Adipocyte (in vitro differentiated cells): ENCODE results near the gene PLA2R1.

Experiments used
- DNase-seq: peaks from one replicate; pipeline ENCODE4 v3.0.0-alpha.2; 2015; ENCODE audit warnings: low read depth
- H3K27me3 ChIP-seq: replicated peaks from 2 replicates; pipeline ENCODE4 v1.7.0; 2013; ENCODE audit warnings: mild to moderate bottlenecking, low read length, moderate library complexity; ENCODE audit not compliant: control insufficient read depth, insufficient read depth
- H3K36me3 ChIP-seq: 2 replicates; pipeline ENCODE4 v1.7.0; 2013; ENCODE audit warnings: low read length, mild to moderate bottlenecking, moderate library complexity; ENCODE audit not compliant: control insufficient read depth, insufficient read depth, severe bottlenecking
- H3K4me1 ChIP-seq: 2 replicates; pipeline ENCODE4 v1.7.0; 2013; ENCODE audit warnings: mild to moderate bottlenecking, low read length, moderate library complexity; ENCODE audit not compliant: control insufficient read depth, insufficient read depth
- H3K4me3 ChIP-seq: 2 replicates; pipeline ENCODE4 v1.7.0; 2013; ENCODE audit warnings: mild to moderate bottlenecking, low read length, moderate library complexity
- H3K9ac ChIP-seq: 2 replicates; pipeline ENCODE4 v1.7.0; 2013; ENCODE audit warnings: mild to moderate bottlenecking, low read length, moderate library complexity
- H3K9me3 ChIP-seq: 2 replicates; pipeline ENCODE4 v1.7.0; 2013; ENCODE audit warnings: mild to moderate bottlenecking, low read length, moderate library complexity; ENCODE audit not compliant: control insufficient read depth

PLA2R1 gene

DNA sequence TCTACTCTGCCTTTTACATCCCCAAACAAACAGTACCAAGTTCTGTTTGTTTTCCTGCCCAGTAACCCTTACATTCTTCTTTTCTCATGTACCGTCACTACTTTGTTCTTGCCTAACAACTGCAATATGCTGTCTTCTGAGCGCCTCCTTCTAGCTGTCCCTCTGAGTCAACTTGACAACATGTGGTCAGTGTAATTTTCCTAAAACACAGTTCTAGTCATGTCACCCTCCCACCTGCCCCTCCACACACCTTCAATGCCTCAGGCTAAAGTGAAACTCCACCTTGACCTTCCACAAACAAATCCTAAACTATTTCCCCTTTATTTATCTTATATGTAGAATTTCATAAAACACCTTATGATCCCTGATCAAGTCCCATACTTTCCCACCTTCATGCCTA, 139.9 kb downstream of the PLA2R1 start:
- DNase-seq, result peak; percentile 36
- Histone ChIP-seq H3K9ac (no peak overlapping the region), H3K36me3 (no peaks in the 10 kb centered on the region), H3K4me1 (no peaks in the 10 kb centered on the region), H3K9me3 (no peaks in the 10 kb centered on the region), H3K4me3 (no peak overlapping the region), H3K27me3 (no peaks in the 10 kb centered on the region)

DNA sequence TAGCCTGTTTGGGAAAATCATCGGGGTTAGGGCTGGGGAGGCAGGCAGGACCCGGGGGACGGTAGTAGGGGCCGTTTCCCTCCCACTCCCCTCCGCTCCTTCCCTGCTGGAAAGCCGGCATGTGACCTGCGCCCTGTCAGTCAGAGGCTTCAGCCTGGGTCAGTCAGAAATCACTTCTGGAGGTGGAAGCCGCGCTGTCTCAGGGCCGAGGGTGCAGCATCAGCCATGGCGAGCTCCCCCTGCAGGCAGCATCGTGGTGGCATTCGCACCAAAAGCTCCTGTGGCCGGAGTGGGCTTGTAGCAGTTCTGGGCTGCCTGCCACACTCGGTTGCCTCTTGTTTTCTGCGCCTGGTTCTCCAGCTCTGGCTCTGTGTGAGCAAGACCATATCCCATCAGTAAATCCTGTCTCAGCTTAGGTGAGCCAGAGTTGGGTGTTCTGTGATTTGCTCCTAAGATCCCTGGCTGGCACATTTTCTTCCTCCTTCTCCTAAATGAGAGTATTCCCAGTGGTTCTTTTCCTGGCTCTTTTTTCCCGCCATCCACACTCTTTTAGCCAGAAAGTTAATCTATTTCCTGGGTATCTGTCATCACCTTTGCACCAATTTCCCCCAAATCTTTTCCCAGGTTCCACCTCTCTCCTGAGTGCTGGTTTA, 140.5 kb downstream of the PLA2R1 start:
- Histone ChIP-seq H3K4me1 (no peaks in the 10 kb centered on the region), H3K27me3 (no peaks in the 10 kb centered on the region), H3K36me3 (no peaks in the 10 kb centered on the region), H3K9ac (no peak overlapping the region), H3K4me3 (no peak overlapping the region), H3K9me3 (no peaks in the 10 kb centered on the region)
- DNase-seq, result peak; percentile 27

DNA sequence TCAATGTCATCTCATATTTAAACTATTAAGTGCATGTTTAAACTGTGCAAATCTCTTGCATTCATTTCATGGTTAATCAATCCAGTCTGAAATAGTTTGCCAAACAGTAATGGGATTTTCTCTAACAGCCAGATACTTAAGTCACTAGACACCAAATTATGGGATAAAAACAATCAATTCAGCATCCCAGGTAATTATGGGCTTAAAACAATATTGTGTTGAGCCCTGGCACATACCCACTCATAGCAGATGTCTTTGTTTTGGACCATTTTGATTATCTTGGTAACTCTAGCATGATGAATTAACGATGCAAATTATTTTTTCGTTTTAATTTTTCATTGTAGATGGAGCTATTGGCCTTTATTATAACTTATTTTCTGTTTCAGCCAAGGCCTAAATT, 145.9 kb downstream of the PLA2R1 start:
- no peak for DNase-seq
- no peaks in the 10 kb centered on the region for H3K27me3 ChIP-seq
- no peak overlapping the region for H3K9ac ChIP-seq

DNA sequence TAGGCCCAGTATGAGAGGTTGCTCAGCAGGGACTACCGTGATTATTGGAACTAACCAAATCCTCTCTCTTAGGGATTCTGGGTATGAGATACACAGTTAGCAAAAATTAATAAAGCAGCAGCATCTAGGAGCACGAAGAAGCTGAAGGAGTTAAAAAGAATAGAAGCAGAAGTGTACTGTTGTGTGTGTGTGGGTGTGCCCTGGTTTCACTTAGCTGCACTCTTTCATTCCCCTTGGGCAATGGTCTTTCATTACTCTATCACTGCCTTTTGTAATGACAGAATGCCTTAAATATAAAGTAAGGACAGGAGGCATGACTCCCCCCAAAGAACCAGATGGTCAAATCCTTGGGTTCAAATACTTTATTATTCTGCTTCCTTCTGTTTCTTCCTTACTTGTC, 148.5 kb downstream of the PLA2R1 start:
- Histone ChIP-seq H3K4me1 (no peaks in the 10 kb centered on the region), H3K9ac (no peak overlapping the region), H3K9me3 (no peaks in the 10 kb centered on the region), H3K4me3 (no peak overlapping the region), H3K27me3 (no peaks in the 10 kb centered on the region), H3K36me3 (no peaks in the 10 kb centered on the region)
- DNase-seq, result no peak

More for the DNA sequence above, 145.9 kb downstream of the PLA2R1 start:
- H3K36me3 ChIP-seq, result no peaks in the 10 kb centered on the region
- no peak overlapping the region for H3K4me3 ChIP-seq
- no peaks in the 10 kb centered on the region for H3K9me3 ChIP-seq
- no peaks in the 10 kb centered on the region for H3K4me1 ChIP-seq

DNA sequence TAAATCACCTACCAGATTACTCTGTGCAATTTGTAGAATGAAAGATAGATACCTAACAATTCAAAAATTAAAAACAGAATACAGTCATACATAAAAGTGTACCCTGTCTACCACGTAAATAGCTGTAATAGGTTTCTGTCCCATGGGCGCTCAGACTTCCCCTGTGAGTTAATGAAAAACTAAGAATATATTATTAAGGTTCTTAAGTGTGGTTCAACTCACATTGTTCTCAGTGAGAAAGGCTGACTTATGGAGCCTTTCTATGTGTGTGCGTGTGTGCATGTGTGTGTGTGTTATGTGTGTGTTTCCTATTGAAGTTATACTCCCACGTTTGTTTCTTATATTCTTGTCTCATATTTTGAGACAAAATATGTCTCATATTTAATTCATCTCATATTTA, 149.8 kb downstream of the PLA2R1 start:
- no peaks in the 10 kb centered on the region for H3K36me3 ChIP-seq
- no peak overlapping the region for H3K4me3 ChIP-seq
- H3K9me3 ChIP-seq, result no peaks in the 10 kb centered on the region
- peaks cover 7% of the 10 kb centered on the region for H3K27me3 ChIP-seq
- no peak for DNase-seq
- H3K4me1 ChIP-seq, result no peaks in the 10 kb centered on the region
- H3K9ac ChIP-seq, result no peak overlapping the region

DNA sequence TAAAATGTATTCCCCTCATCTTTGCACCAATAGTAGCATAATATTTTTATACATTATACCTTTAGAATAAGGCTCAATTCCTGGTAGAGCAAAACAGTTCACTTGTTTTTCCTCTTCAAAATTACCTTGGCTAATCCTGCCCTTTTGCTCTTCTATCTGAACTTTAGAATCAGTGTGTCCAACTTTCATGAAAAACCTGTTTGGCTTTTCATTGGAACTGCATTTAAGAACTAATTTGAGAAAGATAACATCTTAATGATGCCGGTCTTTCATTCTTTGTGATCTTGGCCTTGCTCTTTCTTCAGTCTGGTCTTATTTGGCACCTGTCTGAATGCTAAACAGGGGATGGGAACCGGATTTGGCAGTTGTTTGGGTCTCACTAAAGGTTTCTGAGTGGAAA, 151.5 kb downstream of the PLA2R1 start:
- Histone ChIP-seq H3K27me3 (peaks cover 10% of the 10 kb centered on the region), H3K9me3 (no peaks in the 10 kb centered on the region), H3K36me3 (no peaks in the 10 kb centered on the region), H3K9ac (no peak overlapping the region), H3K4me1 (no peaks in the 10 kb centered on the region), H3K4me3 (no peak overlapping the region)
- DNase-seq, result no peak

DNA sequence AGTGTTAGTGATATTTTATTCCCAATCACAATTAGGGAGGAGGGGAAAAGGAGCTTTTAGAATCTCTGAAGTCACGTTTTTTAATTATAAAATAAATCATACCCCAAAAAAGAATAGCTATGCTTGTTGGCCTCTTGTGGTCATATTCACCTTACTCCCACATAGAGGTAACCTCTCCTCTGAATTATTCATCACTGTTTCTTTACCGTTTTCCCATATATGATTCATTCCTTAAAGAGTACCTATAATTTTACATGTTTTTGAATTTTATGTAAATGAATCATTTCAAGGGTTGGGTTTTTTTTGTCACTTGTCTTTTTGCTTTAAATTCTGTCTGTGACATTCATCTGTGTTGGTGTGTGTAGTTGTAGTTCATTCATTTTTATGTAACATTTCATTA, 153.8 kb downstream of the PLA2R1 start:
- Histone ChIP-seq H3K4me3 (no peak overlapping the region), H3K4me1 (peaks cover 4% of the 10 kb centered on the region), H3K9ac (no peak overlapping the region), H3K27me3 (peaks cover 29% of the 10 kb centered on the region), H3K36me3 (no peaks in the 10 kb centered on the region), H3K9me3 (no peaks in the 10 kb centered on the region)
- no peak for DNase-seq

DNA sequence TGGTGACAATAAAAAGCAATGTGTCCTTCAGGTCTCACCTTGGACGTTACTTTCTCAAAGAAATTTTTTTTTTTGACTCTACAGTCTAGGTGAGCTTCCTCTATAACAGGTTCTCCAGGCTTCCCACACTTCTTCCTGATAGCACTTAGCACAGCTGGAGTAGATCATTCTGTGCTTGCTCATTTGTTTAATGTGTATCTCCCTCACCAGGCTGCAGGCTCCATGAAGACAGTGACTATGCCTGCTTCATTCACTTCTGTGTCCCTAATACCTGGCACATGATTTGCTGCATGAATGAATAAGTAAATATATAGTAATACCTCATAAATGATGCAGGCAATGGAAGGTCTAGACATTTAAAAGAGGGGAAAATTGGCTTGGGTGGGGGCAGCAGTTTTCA, 154.5 kb downstream of the PLA2R1 start:
- Histone ChIP-seq H3K4me1 (peaks cover 11% of the 10 kb centered on the region), H3K9me3 (no peaks in the 10 kb centered on the region), H3K27me3 (peaks cover 30% of the 10 kb centered on the region), H3K9ac (no peak overlapping the region), H3K4me3 (no peak overlapping the region), H3K36me3 (no peaks in the 10 kb centered on the region)
- no peak for DNase-seq

DNA sequence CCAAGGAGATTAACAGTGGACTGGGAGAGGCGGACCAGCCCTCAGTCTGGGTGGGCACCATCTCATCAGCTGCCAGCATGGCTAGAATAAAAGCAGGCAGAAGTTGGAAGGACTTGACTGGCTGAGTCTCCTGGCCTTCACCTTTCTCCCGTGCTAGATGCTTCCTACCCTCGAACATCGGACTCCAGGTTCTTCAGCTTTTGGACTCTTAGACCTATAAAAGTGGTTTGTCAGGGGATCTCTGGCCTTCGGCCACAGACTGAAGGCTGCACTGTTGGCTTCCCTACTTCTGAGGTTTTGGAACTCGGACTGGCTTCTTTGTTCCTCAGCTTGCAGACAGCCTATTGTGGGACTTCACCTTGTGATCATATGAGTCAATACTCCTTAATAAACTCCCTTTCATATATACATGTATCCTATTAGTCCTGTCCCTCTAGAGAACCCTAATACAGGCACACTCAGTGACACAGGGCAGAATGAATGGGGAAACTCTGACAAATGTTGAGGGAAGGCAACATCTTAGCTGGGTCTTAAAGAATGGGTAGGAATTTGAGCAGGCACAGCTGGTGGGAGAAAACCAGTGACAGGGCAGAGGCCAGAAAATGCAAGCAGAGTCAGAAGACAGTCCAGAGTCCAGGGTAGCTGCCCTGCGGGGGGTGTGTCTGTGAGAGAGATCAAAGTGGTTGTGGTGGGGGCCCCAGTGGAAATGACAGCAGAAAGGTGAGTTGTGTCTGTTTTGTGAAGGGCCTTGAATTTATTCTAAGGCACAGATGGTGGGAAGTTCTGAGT, 156.3 kb downstream of the PLA2R1 start:
- DNase-seq, result no peak

DNA sequence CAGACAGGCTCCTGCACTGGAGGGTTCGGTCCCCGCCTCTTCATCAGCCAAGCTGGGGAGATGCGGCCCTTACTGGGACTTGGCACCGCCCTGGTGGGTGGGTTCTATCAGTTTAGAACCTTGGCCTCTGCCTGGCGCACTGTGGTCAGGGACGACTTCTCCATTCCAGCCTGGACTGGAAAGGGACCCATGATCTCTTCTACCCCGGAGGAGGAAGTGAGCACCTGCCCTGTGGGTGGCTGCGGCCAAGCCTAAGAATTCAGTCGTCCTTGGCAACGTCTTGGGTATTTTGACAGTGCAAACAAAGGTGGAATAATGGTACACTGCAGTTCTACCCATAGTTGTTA, 157.5 kb downstream of the PLA2R1 start:
- Histone ChIP-seq H3K36me3 (no peaks in the 10 kb centered on the region), H3K9ac (no peak overlapping the region), H3K4me3 (no peak overlapping the region), H3K4me1 (peaks cover 14% of the 10 kb centered on the region), H3K9me3 (no peaks in the 10 kb centered on the region), H3K27me3 (peaks cover 30% of the 10 kb centered on the region)
- DNase-seq, result no peak

More for the DNA sequence above, 156.3 kb downstream of the PLA2R1 start:
- Histone ChIP-seq H3K9me3 (no peaks in the 10 kb centered on the region), H3K36me3 (no peaks in the 10 kb centered on the region), H3K27me3 (peaks cover 30% of the 10 kb centered on the region), H3K9ac (no peak overlapping the region), H3K4me1 (peaks cover 11% of the 10 kb centered on the region), H3K4me3 (no peak overlapping the region)

DNA sequence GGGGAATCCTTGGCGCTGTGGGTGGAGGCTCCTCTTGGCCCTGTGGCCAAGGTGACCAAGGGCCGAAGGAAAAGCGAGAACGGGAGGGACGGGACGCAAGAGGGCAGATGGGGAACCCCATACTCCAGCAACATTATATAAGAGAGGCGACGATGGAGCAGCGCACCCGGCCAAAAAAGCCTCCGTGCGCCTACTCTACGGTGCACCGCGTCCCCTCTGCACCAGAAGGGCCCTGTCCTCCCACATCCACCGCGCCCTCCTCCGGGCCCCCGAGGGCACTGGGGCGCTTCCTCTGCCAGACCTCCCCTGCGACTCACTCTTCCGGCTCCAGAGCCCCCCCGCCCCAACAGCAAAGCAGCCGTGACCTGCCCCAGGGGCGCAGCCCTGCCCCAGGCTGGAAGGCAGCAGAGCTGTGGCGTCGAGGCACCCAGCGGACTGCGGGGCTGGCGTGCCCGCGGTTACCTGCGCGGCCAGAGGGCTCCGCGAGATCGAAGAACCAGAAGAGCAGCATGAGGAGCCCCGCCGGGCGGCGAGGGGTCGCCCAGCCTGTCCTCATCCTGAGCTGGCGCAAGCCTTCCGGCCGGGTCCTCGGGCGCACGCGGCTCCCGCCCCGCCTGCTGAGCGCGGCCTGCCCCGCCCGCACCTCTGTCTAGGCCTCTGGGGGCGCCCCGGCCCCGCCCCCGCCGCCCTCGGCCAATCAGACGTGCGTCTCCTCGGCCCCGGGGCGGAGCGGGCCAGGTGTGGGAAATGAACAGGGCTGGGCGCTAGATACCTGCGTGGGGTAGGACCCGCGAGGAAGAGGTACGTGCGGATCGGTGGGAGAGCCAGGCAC, 158.1 kb downstream of the PLA2R1 start, which contains the start of gene LY75:
Gene LY75, minus strand, starts transcription at position 630 of the 832 bp plus-strand sequence.
- peak within 1 kb of the TSS; percentile 66 for H3K4me3 ChIP-seq
- H3K36me3 ChIP-seq, result no peaks in the 10 kb centered on the region
- no peak within 1 kb of the TSS for H3K9ac ChIP-seq
- peak; percentile 42 for DNase-seq
- peaks cover 30% of the 10 kb centered on the region for H3K27me3 ChIP-seq
- H3K9me3 ChIP-seq, result no peaks in the 10 kb centered on the region
- H3K4me1 ChIP-seq, result peaks cover 16% of the 10 kb centered on the region
